A549 (cell line): ENCODE results near the gene FAM24B. TPM values are rescaled to one million over a fixed set of nuclear protein-coding genes. Genes with fewer than 3 reads are reported as not detected.

Experiments used
- ATAC-seq, 2 experiments: fragments of 200-7000 bp in 1 of 2; fragments of >200 bp in 1 of 2; cut with Nextera tagmentation in 1 of 2; cut with Tn5 transposase in 1 of 2; 3 replicates each; pipeline versions ENCODE4 v1.8.0 to v1.9.1; 2018 to 2020; ENCODE audit warnings: mild to moderate bottlenecking in 1 of 2, moderate library complexity in 1 of 2
- CTCF ChIA-PET: fragments of 300-600 bp; sonication (Branson Sonifier 250); formaldehyde crosslinking; extraction: SDS; loops from one replicate; lab custom pipeline; 2021; ENCODE audit warnings: antibody characterized with exemption, inconsistent platforms; lab: Yijun Ruan, JAX
- POLR2A ChIA-PET: fragments of 350-600 bp; formaldehyde crosslinking; extraction: SDS; loops from one replicate; lab custom pipeline; 2021; ENCODE audit warnings: antibody characterized with exemption, inconsistent platforms; lab: Yijun Ruan, JAX
- DNase-seq, 2 experiments: peaks; one replicate each; pipeline versions ENCODE4 v3.0.0 to v3.0.0-alpha.2; 2011 to 2016; ENCODE audit warnings: low read depth in 1 of 2, low spot score in 1 of 2
- FAIRE-seq: peaks from 2 replicates; lab custom pipeline; 2011; peaks lifted over from hg19 to GRCh38; lab: Jason Lieb, UNC
- H3K27ac ChIP-seq, 2 experiments: fragments of >200 bp; sonication (Bioruptor Twin); formaldehyde crosslinking; 3 replicates each; pipeline ENCODE4 v1.5.1; 2016 to 2017
- H3K4me1 ChIP-seq: fragments of >200 bp; sonication (Bioruptor Twin); formaldehyde crosslinking; 3 replicates; pipeline ENCODE4 v1.6.1; 2016
- H3K4me2 ChIP-seq: fragments of >200 bp; sonication (Bioruptor Twin); formaldehyde crosslinking; 3 replicates; pipeline ENCODE4 v1.6.1; 2016
- H3K4me3 ChIP-seq: fragments of >200 bp; sonication (Bioruptor Twin); formaldehyde crosslinking; 3 replicates; pipeline ENCODE4 v1.5.1; 2016
- H3K9me3 ChIP-seq: fragments of >200 bp; sonication (Bioruptor Twin); formaldehyde crosslinking; 3 replicates; pipeline ENCODE4 v1.6.1; 2016
- BCL3 ChIP-seq: fragments of >200 bp; sonication (Bioruptor Twin); formaldehyde crosslinking; IDR thresholded peaks from 3 replicates; pipeline ENCODE4 v1.6.1; 2016
- CEBPB ChIP-seq, 2 experiments: fragments of >200 bp in 1 of 2; sonication (Bioruptor Twin) in 1 of 2; formaldehyde crosslinking in 1 of 2; IDR thresholded peaks; 2 replicates each; pipeline ENCODE4 v1.6.1; 2012 to 2016
- E2F6 ChIP-seq: IDR thresholded peaks from 2 replicates; pipeline ENCODE4 v1.6.1; 2012; ENCODE audit warnings: low read depth, borderline replicate concordance
- EHF ChIP-seq: fragments of 250-450 bp; sonication (Bioruptor Pico); IDR thresholded peaks from 2 replicates; pipeline ENCODE4 v1.5.0; 2020; ENCODE audit warnings: mild to moderate bottlenecking
- EHMT2 ChIP-seq: fragments of 200-600 bp; sonication (generic); IDR thresholded peaks from 2 replicates; pipeline ENCODE4 v1.6.1; 2016; ENCODE audit warnings: antibody characterized with exemption, low read depth, mild to moderate bottlenecking, moderate library complexity
- ESRRA ChIP-seq: fragments of 150-350 bp; IDR thresholded peaks from 2 replicates; pipeline ENCODE4 v1.6.1; 2014; ENCODE audit warnings: mild to moderate bottlenecking, low read length, borderline replicate concordance
- FOSB ChIP-seq: fragments of 250-450 bp; sonication (Bioruptor Pico); IDR thresholded peaks from 2 replicates; pipeline ENCODE4 v1.5.0; 2020; ENCODE audit warnings: mild to moderate bottlenecking, moderate library complexity
- FOSL2 ChIP-seq, 2 experiments: fragments of 450-650 bp in 1 of 2; fragments of >200 bp in 1 of 2; sonication (Bioruptor Twin) in 1 of 2; formaldehyde crosslinking; IDR thresholded peaks; 2 replicates each; pipeline versions ENCODE4 v1.5.0 to v1.6.1; 2016 to 2020; ENCODE audit warnings: mild to moderate bottlenecking in 1 of 2, moderate library complexity in 1 of 2
- FOXS1 ChIP-seq: fragments of 250-450 bp; sonication (Bioruptor Pico); IDR thresholded peaks from 2 replicates; pipeline ENCODE4 v1.5.0; 2020; ENCODE audit warnings: mild to moderate bottlenecking, moderate library complexity
- GATA3 ChIP-seq: IDR thresholded peaks from 2 replicates; pipeline ENCODE4 v1.6.1; 2012; ENCODE audit warnings: borderline replicate concordance
- HDAC2 ChIP-seq: fragments of 200-600 bp; sonication (generic); IDR thresholded peaks from 2 replicates; pipeline ENCODE4 v1.6.1; 2016
- HES2 ChIP-seq: fragments of >200 bp; sonication (Bioruptor Twin); formaldehyde crosslinking; IDR thresholded peaks from 2 replicates; pipeline ENCODE4 v1.6.1; 2016
- HOXA7 ChIP-seq: fragments of 250-450 bp; sonication (Bioruptor Pico); IDR thresholded peaks from 2 replicates; pipeline ENCODE4 v1.5.0; 2020; ENCODE audit warnings: mild to moderate bottlenecking, moderate library complexity
- HOXB5 ChIP-seq: fragments of 250-450 bp; sonication (Bioruptor Pico); IDR thresholded peaks from 2 replicates; pipeline ENCODE4 v1.5.0; 2020; ENCODE audit warnings: mild to moderate bottlenecking, moderate library complexity
- JUN ChIP-seq, 2 experiments: fragments of >200 bp; sonication (Bioruptor Twin); formaldehyde crosslinking; IDR thresholded peaks; 2 replicates in 1 of 2; 3 replicates in 1 of 2; pipeline ENCODE4 v1.6.1; 2016 to 2017
- MAFK ChIP-seq: fragments of 450-650 bp; IDR thresholded peaks from 2 replicates; pipeline ENCODE4 v1.6.1; 2014; ENCODE audit not compliant: partially characterized antibody
- MAX ChIP-seq: IDR thresholded peaks from 2 replicates; pipeline ENCODE4 v1.6.1; 2012
- MAZ ChIP-seq: fragments of 150-350 bp; IDR thresholded peaks from 2 replicates; pipeline ENCODE4 v1.6.1; 2014; ENCODE audit warnings: antibody characterized with exemption, low read depth, low read length, borderline replicate concordance
- NFE2L2 ChIP-seq: fragments of 150-350 bp; conservative IDR thresholded peaks from 2 replicates; pipeline ENCODE4 v1.6.1; 2014; ENCODE audit warnings: low read length
- RARB ChIP-seq: fragments of 250-450 bp; sonication (Bioruptor Pico); IDR thresholded peaks from 2 replicates; pipeline ENCODE4 v1.8.0; 2021; ENCODE audit warnings: mild to moderate bottlenecking, moderate library complexity
- RCOR1 ChIP-seq: fragments of 150-350 bp; IDR thresholded peaks from 2 replicates; pipeline ENCODE4 v1.6.1; 2014; ENCODE audit warnings: antibody characterized with exemption, low read length, low read depth
- REST ChIP-seq: fragments of 200-600 bp; sonication (generic); IDR thresholded peaks from 2 replicates; pipeline ENCODE4 v1.6.1; 2016; ENCODE audit warnings: antibody characterized with exemption, mild to moderate bottlenecking, moderate library complexity
- TFCP2L1 ChIP-seq: fragments of 250-450 bp; sonication (Bioruptor Pico); IDR thresholded peaks from 2 replicates; pipeline ENCODE4 v1.5.0; 2021; ENCODE audit warnings: mild to moderate bottlenecking
- ZFP36 ChIP-seq: fragments of 450-650 bp; IDR thresholded peaks from 2 replicates; pipeline ENCODE4 v1.6.1; 2014; ENCODE audit warnings: borderline replicate concordance; ENCODE audit not compliant: partially characterized antibody
- ZNF302 ChIP-seq: fragments of 250-450 bp; sonication (Bioruptor Pico); IDR thresholded peaks from 2 replicates; pipeline ENCODE4 v1.9.0; 2021; ENCODE audit warnings: inconsistent platforms, mild to moderate bottlenecking, moderate library complexity
- ZSCAN20 ChIP-seq: fragments of 250-450 bp; sonication (Bioruptor Pico); IDR thresholded peaks from 2 replicates; pipeline ENCODE4 v1.8.0; 2022; ENCODE audit warnings: mild to moderate bottlenecking, moderate library complexity
- WGBS: methylation state at CpG from one replicate; pipeline ENCODE4 v1.1.6; 2017; ENCODE audit errors: missing lambda C conversion rate; 5-methylcytosine and 5-hydroxymethylcytosine counted together
- polyA plus RNA-seq, 4 experiments: library from polyadenylated mRNA; depleted of rRNA in 3 of 4; stranded (reverse); fragments of >200 nt; fragmentation: RNase III in 1 of 4; extraction: RNeasy Plus Mini Kit Qiagen cat#74134 plus additional on column Dnase treatment in 1 of 4; gene quantifications; 2 replicates in 3 of 4; 3 replicates in 1 of 4; pipeline ENCODE4 v1.2.3, GENCODE V29; 2011 to 2017

Gene FAM24B
- polyA plus RNA-seq, 2 of the 4 experiments (the other 2 are of a cell fraction), result 15.6 to 27.6 TPM

GRCh38 chr10:122830273-122830964 is 49.0 kb downstream of the FAM24B start:
- Histone ChIP-seq H3K4me2 (no peak overlapping the region), H3K27ac (no peak overlapping the region), H3K4me3 (no peak overlapping the region), H3K9me3 (no peaks in the 10 kb centered on the region), H3K4me1 (no peaks in the 10 kb centered on the region)
- no peak for FAIRE-seq
- POLR2A ChIA-PET, result no interaction called here
- no peak for ATAC-seq
- CTCF ChIA-PET, result no interaction called here
- WGBS, result 87% methylated on average over 7 of the region's 7 CpGs
- TF ChIP-seq HOXB5 (no peak), MAZ (no peak), NFE2L2 (no peak), FOSL2 (IDR thresholded peaks at IDR 0.05) (no peak), FOSL2 (CRISPR knock-in tag; IDR thresholded peaks at IDR 0.05) (0 out of 2 replicates have a peak, but pooled peaks have one; percentile 8), HDAC2 (no peak), HOXA7 (CRISPR knock-in tag) (no peak), REST (no peak), ZNF302 (CRISPR knock-in tag) (no peak)
- DNase-seq, result no peak

GRCh38 chr10:122829454-122829853 is 49.9 kb downstream of the FAM24B start:
- ChIA-PET CTCF (interaction anchor here (0.6 kb wide), 1 partner anchor 23 kb away, joined by 3 read pairs; no protein-coding TSS in a partner anchor), POLR2A (no interaction called here)
- no peak overlapping the region for H3K27ac ChIP-seq
- 75% methylated on average over 6 of the region's 8 CpGs for WGBS
- H3K9me3 ChIP-seq, result no peaks in the 10 kb centered on the region
- no peak; a peak in 1 of 6 replicates for ATAC-seq
- no peak for FAIRE-seq
- no peak overlapping the region for H3K4me2 ChIP-seq
- no peak for DNase-seq
- H3K4me3 ChIP-seq, result no peak overlapping the region
- TF ChIP-seq TFCP2L1 (CRISPR knock-in tag) (no peak), BCL3 (no peak), ESRRA (no peak), EHMT2 (no peak), JUN (IDR thresholded peaks at IDR 0.05) (no peak), HES2 (no peak), ZSCAN20 (CRISPR knock-in tag) (no peak), ZFP36 (no peak), RARB (CRISPR knock-in tag) (no peak), GATA3 (no peak), MAZ (no peak), CEBPB (IDR thresholded peaks at IDR 0.05) (no peak), RCOR1 (no peak), MAFK (no peak), EHF (CRISPR knock-in tag) (no peak), E2F6 (no peak), FOSB (CRISPR knock-in tag) (no peak), FOXS1 (CRISPR knock-in tag) (no peak), MAX (no peak)
- H3K4me1 ChIP-seq, result no peaks in the 10 kb centered on the region
